NCI-H82 treated with DMSO at 0.1 percent for 48 hours (cell line): ENCODE results near the gene ZG16B.

Experiments
- DNase-seq: peaks from one replicate; lab custom pipeline; 2025; ENCODE audit not compliant: unreplicated experiment; lab: John Stamatoyannopoulos, UW

ZG16B gene

DNA sequence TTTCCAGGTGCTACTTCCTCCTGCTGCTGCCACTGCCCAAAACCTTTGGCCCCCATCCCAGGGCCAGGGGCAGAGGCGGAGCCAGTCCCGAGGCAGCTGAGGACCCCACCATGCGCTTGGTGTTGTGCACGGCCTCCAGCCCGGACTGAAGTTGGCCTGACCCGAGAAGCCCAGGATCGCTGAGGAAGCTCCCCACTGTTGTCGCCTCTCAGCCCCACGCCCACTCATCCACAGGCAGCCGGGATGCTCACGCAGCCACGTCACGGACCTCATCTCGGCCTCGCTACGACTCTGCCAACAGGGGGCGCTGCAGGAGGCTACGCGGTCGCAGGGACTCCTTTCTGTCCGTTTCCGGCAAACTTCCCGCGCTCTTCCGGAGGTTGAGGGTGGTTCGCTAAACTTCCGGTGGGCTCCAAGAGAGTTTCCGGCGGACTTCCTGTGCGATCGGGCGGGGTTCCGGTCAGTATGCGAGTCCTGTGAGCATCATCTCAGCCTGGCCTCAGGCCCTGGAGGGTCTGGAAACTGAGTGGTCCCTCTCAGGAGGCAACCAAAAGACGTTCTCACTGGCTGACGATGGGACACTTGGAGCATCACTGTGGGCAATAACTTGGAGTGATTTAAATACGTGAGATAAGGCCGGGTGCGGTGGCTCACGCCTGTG is 12.4 kb downstream of the ZG16B start:
- no peak for DNase-seq

GRCh38 chr16:2843526-2843925 is 13.4 kb downstream of the ZG16B start:
- no peak for DNase-seq

DNA sequence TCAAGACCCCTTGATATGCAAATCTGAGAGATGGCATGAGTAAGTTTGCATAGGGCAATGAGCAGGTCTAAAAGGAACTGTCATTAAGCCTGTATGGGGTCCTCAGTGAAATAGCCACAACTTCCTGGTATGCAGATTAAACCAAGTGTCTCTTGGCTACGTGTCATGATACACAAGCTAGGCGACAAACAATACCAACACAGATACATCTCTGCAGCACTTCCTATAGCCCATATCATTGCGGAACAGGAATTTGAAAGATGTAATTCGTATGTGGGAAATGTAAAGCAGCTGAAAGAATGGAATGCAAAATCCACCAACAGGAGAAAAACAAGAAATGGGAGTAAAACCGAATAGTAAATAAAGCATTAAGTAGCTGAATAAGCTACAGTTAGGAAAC is 15.0 kb downstream of the ZG16B start:
- no peak for DNase-seq

DNA sequence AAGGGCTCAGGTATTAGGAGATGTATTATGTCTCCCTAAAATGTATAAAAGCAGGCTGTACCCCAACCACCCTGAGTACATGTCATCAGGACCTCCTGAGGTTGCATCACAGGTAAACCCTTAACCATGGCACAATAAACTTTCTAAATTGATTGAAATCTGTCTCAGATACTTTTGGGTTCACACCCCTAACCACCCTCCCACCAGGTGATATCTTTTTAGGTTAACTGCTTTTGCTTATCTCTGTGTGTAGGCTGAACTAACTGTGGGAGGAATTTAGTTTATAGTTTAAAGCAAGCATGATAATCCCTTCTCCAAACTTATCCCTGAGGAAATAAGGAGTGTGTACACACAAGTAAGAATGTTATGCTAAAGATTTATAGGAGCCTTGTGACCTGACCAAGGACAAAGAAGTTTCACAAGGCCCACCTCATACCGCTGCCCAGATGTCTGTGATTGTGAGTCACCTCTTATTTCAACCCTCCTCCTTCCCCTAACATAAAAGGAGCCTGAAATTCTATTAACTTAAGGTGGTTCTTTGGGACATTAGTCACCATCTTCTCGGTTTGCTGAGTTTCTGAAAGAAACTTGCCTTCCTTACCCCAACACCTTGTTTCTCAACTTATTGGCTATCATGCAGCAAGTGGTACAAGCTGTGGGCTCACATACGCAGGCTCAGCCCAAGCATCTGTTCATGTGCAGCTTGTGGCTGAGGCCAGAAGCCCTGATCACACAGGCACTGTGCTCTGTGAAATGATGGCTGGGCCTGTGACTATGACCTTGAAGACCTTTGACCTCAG is 16.6 kb downstream of the ZG16B start:
- no peak for DNase-seq

GRCh38 chr16:2848933-2849725 is 19.0 kb downstream of the ZG16B start:
- DNase-seq = no peak

DNA sequence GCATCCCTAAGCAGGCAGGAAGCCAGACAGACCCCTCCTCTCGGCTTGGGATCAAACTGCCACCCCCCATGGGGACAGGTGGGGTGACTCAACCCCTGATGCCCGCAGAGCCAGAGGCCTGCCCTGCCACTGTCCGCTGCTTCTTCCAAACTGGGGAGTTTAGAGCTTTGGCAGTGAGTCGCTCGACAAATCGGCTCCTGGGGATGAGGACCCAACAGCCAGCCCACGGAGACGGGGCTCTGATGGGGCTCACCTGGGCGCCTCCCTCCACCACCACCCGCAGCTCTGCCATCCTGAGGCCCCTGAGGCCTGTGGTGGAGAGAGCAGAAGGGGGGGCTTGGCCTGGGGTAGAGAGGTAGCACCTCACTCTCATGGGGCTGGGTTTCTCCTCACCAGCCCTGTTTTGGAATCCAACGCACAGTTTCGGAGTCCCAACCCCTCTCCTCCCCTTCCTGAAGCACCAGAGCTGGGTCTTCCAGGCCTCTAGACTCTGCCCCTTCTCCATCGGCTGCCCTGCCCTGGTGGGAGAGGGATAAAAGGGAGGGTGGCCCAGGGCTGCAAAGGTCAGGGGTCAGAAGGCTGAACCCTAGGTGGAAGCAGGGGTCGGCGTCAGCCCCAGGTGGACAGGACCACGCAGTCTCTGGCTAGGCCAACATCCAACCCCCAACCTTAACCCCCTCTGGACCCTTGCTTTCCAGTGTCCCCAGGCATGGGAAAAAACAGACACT is 22.1 kb downstream of the ZG16B start:
- DNase-seq = no peak

- no peak for DNase-seq
Measured at GRCh38 chr16:2852731-2853507, 22.8 kb downstream of the ZG16B start.

DNA sequence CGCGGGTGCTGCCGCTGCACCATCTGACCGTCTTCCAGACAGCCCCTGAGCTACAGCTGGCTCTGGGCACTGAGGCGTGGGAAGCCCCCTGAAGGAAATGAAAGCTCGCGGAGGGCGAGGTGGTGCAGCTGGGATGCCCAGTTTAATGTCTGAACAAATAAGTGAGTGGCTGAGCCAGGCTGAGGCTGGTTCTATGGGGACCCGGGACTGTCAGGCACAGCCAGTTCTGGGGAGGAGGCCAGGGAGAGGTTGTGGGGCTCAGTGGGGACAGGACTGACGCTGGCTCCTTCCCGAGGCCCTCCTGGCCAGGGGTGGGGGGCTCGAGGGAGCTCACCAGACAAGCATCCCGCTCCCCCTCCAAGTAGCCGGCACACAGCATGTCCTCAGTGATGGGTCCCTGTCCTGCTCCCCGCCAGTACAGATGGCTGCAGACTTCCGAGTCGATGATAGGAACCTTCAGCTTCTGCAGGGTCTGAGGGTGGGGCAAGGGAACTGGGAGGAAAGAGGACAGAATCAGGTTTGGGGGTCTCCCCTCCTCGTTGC is 23.5 kb downstream of the ZG16B start:
- no peak for DNase-seq

- DNase-seq = no peak
Measured at GRCh38 chr16:2854700-2855309, 24.7 kb downstream of the ZG16B start.

- DNase-seq = no peak
Measured at GRCh38 chr16:2855536-2855935, 25.4 kb downstream of the ZG16B start.

DNA sequence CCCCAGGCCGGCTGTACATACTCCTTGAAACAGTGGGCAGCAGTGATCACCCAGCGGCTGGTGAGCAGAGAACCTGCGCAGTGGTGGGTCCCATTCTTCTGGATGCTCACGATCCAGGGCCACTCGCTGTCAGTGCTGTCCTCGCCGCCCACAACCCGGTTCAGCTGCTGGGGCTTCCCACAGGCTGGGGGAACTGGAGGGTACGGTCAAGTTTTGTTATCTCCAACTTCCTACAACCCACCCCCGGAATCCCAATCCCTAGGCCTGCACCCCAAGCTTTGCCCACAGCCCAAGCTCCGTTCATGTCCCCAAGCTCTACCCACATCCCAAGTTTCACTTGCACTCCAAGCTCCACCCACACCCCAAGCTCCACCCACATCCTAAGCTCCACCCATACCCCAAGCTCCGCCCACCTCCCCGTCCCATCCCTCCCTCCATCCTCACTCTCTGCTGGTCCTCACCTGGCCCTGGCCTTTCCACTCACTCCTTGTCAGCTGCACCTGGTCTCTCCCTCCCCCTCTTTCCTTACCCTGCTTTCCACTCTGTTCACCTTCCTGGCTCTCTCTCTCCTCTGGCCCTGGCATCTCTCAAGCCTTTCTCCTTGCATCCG is 26.1 kb downstream of the ZG16B start:
- no peak for DNase-seq

GRCh38 chr16:2856686-2857450 is 26.8 kb downstream of the ZG16B start:
- DNase-seq = no peak

- no peak for DNase-seq
Measured at GRCh38 chr16:2857451-2858244, 27.5 kb downstream of the ZG16B start, which contains the start of gene PRSS22. PRSS22 (minus strand) TSS chr16:2858170; CDS start chr16:2858104, 66 bp downstream.

GRCh38 chr16:2858245-2859025 is 28.3 kb downstream of the ZG16B start:
- DNase-seq = no peak

GRCh38 chr16:2859686-2860265 is 29.7 kb downstream of the ZG16B start:
- DNase-seq = no peak

DNA sequence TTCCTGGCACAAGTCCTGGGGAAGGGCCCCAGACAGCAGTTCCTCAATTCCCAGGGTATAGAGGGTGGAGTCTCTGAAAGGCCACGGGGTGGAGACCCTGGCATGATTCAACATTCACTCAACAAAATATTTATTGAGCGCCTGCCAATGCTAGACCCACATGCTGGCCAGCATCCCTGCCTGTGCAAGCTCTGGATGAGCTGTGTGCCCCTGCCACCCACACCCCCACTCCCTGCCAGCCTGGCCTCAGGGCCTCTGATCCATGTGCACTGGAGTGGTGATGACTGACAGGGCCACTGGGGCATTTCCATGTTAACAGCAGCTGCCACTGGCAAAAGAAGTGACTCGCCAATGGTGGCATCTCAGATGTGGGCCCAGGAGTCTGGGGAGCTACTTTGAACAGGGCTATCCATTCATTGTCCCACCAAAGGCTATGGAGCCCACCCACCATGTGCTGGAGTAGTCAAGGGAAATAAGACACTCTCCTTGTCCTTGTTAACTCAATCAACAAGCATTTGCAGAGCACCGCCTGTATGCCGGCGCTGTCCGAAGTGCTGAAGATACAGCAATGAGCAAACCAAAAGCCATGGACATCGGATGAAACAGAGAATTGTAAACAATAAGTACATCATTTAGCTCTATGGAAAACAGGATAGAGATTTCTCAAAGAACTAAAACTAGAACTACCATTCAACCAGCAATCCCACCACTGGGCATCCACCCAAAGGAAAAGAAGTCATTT is 30.9 kb downstream of the ZG16B start:
- no peak for DNase-seq
